Adrenal gland (tissue), 5 donors: ENCODE data around the gene NPPC.

Experiments used
- POLR2A ChIP-seq, 2 donors: fragments of 450-650 bp; IDR thresholded peaks; one replicate each; pipeline ENCODE4 v1.6.1; 2017; ENCODE audit warnings: antibody characterized with exemption in 2 of 2, mild to moderate bottlenecking in 2 of 2, moderate library complexity in 1 of 2
- TF ChIP-seq, protein P1 (sequence below), 6 experiments: fragments of 450-650 bp in 4 of 6; fragments of 200-600 bp in 2 of 6; sonication (generic) in 1 of 6; IDR thresholded peaks; 1 replicate in 5 of 6; 2 replicates in 1 of 6; pipeline versions ENCODE4 v1.5.1 to v1.8.0; 2016 to 2021; ENCODE audit warnings: antibody characterized with exemption in 6 of 6, mild to moderate bottlenecking in 2 of 6, moderate library complexity in 1 of 6
- donor health status: DM: no; HTN: no; CAD: no.

DNA sequence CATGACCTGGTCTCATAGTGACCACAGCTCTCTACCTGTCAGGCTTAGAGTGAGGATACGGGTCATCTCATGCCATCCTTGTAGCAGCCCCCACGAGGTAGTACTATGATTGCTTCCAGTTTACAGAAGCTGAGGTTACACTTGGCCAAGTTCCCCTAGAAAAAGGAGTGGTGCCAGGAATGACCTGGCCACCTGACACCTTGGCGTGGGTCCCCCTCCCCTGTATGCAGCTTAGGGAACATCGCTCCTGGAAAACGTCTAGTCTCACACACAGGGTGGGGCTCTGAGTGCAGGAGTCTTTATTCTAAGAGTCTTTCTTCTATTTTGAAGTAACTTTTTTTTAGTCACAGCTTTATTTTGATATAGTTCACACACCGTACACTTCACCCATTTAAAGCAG lies 14.8 kb downstream of the NPPC start:
- no peak for TF ChIP-seq POLR2A (IDR thresholded peaks at IDR 0.05)
- TF ChIP-seq, protein P1, sequence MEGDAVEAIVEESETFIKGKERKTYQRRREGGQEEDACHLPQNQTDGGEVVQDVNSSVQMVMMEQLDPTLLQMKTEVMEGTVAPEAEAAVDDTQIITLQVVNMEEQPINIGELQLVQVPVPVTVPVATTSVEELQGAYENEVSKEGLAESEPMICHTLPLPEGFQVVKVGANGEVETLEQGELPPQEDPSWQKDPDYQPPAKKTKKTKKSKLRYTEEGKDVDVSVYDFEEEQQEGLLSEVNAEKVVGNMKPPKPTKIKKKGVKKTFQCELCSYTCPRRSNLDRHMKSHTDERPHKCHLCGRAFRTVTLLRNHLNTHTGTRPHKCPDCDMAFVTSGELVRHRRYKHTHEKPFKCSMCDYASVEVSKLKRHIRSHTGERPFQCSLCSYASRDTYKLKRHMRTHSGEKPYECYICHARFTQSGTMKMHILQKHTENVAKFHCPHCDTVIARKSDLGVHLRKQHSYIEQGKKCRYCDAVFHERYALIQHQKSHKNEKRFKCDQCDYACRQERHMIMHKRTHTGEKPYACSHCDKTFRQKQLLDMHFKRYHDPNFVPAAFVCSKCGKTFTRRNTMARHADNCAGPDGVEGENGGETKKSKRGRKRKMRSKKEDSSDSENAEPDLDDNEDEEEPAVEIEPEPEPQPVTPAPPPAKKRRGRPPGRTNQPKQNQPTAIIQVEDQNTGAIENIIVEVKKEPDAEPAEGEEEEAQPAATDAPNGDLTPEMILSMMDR (IDR thresholded peaks at IDR 0.05), result no peak
